Mesendoderm (in vitro differentiated cells): ENCODE data around the gene CEBPG.

Experiments used
- DNase-seq: peaks from one replicate; pipeline ENCODE4 v3.0.0; 2013
- H2AK5ac ChIP-seq: 2 replicates; pipeline ENCODE4 v1.6.1; 2013; ENCODE audit warnings: low read length, inconsistent platforms
- H2BK120ac ChIP-seq: 2 replicates; pipeline ENCODE4 v1.6.1; 2013; ENCODE audit warnings: low read depth, mild to moderate bottlenecking, low read length, moderate library complexity, mixed read lengths
- H2BK15ac ChIP-seq: replicated peaks from 2 replicates; pipeline ENCODE4 v1.6.1; 2013; ENCODE audit warnings: low read depth, mild to moderate bottlenecking, moderate library complexity
- H2BK5ac ChIP-seq: 2 replicates; pipeline ENCODE4 v1.6.1; 2013; ENCODE audit warnings: low read length, inconsistent platforms
- H3K18ac ChIP-seq: 2 replicates; pipeline ENCODE4 v1.6.1; 2013; ENCODE audit warnings: mild to moderate bottlenecking, low read length, mixed read lengths
- H3K23ac ChIP-seq: one replicate; pipeline ENCODE4 v1.6.1; 2013; ENCODE audit warnings: low read length
- H3K27ac ChIP-seq: 2 replicates; pipeline ENCODE4 v1.5.1; 2013; ENCODE audit warnings: low read depth, mild to moderate bottlenecking, inconsistent platforms, low read length, moderate library complexity
- H3K27me3 ChIP-seq: 2 replicates; pipeline ENCODE4 v1.6.1; 2013; ENCODE audit warnings: low read length, control low read depth, mild to moderate bottlenecking, inconsistent platforms; ENCODE audit not compliant: insufficient read depth, poor library complexity
- H3K36me3 ChIP-seq: 2 replicates; pipeline ENCODE4 v1.6.1; 2013; ENCODE audit warnings: low read length, inconsistent platforms; ENCODE audit not compliant: control insufficient read depth, insufficient read depth
- H3K4ac ChIP-seq: one replicate; pipeline ENCODE4 v1.6.1; 2013; ENCODE audit warnings: low read depth, mild to moderate bottlenecking, low read length, moderate library complexity
- H3K4me1 ChIP-seq: 2 replicates; pipeline ENCODE4 v1.6.1; 2013; ENCODE audit warnings: low read depth, low read length, inconsistent platforms; ENCODE audit not compliant: control insufficient read depth
- H3K4me2 ChIP-seq: 2 replicates; pipeline ENCODE4 v1.6.1; 2013; ENCODE audit warnings: low read length
- H3K4me3 ChIP-seq: 2 replicates; pipeline ENCODE4 v1.5.1; 2013; ENCODE audit warnings: mild to moderate bottlenecking, low read length
- H3K56ac ChIP-seq: one replicate; pipeline ENCODE4 v1.6.1; 2013; ENCODE audit warnings: low read length
- H3K79me1 ChIP-seq: 2 replicates; pipeline ENCODE4 v1.6.1; 2013; ENCODE audit warnings: low read length, inconsistent platforms
- H3K79me2 ChIP-seq: 2 replicates; pipeline ENCODE4 v1.6.1; 2013; ENCODE audit warnings: mild to moderate bottlenecking, low read length; ENCODE audit not compliant: control insufficient read depth, insufficient read depth
- H3K9ac ChIP-seq: 2 replicates; pipeline ENCODE4 v1.6.1; 2013; ENCODE audit warnings: low read length, inconsistent platforms
- H4K5ac ChIP-seq: one replicate; pipeline ENCODE4 v1.6.1; 2013; ENCODE audit warnings: low read length
- H4K8ac ChIP-seq: one replicate; pipeline ENCODE4 v1.6.1; 2013; ENCODE audit warnings: low read depth, mild to moderate bottlenecking, control low read depth, low read length, moderate library complexity
- WGBS: extraction: QIAGEN DNeasy Blood & Tissue Kit; methylation state at CpG from one replicate; pipeline ENCODE4 v1.1.7; 2013; ENCODE audit warnings: low lambda C conversion rate, missing lambda C conversion rate; ENCODE audit not compliant: insufficient coverage; ENCODE audit errors: extremely low coverage; 5-methylcytosine and 5-hydroxymethylcytosine counted together

The CEBPG gene

GRCh38 chr19:33422369-33423180 lies 49.1 kb downstream of the CEBPG start:
- no peak overlapping the region for H2AK5ac ChIP-seq
- no peak overlapping the region for H3K4me3 ChIP-seq
- H3K9ac ChIP-seq: no peak overlapping the region
- no peak overlapping the region for H3K4ac ChIP-seq
- H3K79me2 ChIP-seq: no peaks in the 10 kb centered on the region
- H3K27ac ChIP-seq: no peak overlapping the region
- H3K4me1 ChIP-seq: no peaks in the 10 kb centered on the region
- H4K8ac ChIP-seq: no peak overlapping the region
- no peak overlapping the region for H3K4me2 ChIP-seq
- H2BK15ac ChIP-seq: no peak overlapping the region
- H3K56ac ChIP-seq: no peak overlapping the region
- no peaks in the 10 kb centered on the region for H3K27me3 ChIP-seq
- no peak overlapping the region for H4K5ac ChIP-seq
- no peak overlapping the region for H3K18ac ChIP-seq
- H3K79me1 ChIP-seq: no peaks in the 10 kb centered on the region
- no peak overlapping the region for H3K23ac ChIP-seq
- no peak overlapping the region for H2BK5ac ChIP-seq
- WGBS: 100% methylated on average over 2 of the region's 3 CpGs
- no peak for DNase-seq
- H3K36me3 ChIP-seq: no peaks in the 10 kb centered on the region
- H2BK120ac ChIP-seq: no peak overlapping the region

- Histone ChIP-seq H3K4me3 (no peak overlapping the region), H2BK120ac (no peak overlapping the region), H3K79me1 (no peaks in the 10 kb centered on the region), H2BK15ac (no peak overlapping the region), H3K18ac (no peak overlapping the region), H3K4ac (no peak overlapping the region), H3K27ac (no peak overlapping the region), H2BK5ac (no peak overlapping the region), H3K27me3 (no peaks in the 10 kb centered on the region), H3K36me3 (no peaks in the 10 kb centered on the region), H4K5ac (no peak overlapping the region), H2AK5ac (no peak overlapping the region), H4K8ac (no peak overlapping the region), H3K4me1 (no peaks in the 10 kb centered on the region), H3K56ac (no peak overlapping the region), H3K4me2 (no peak overlapping the region), H3K23ac (no peak overlapping the region), H3K9ac (no peak overlapping the region), H3K79me2 (no peaks in the 10 kb centered on the region)
- WGBS: no CpG with 5 or more reads among the region's 8 CpGs
- DNase-seq: no peak
Measured at GRCh38 chr19:33424181-33424580, 50.7 kb downstream of the CEBPG start.

GRCh38 chr19:33426621-33427361 lies 53.3 kb downstream of the CEBPG start:
- H3K9ac ChIP-seq: no peak overlapping the region
- H2BK120ac ChIP-seq: no peak overlapping the region
- no peak overlapping the region for H4K8ac ChIP-seq
- H3K23ac ChIP-seq: no peak overlapping the region
- no peak overlapping the region for H4K5ac ChIP-seq
- no peak overlapping the region for H2AK5ac ChIP-seq
- no peak overlapping the region for H3K27ac ChIP-seq
- H3K36me3 ChIP-seq: no peaks in the 10 kb centered on the region
- H3K27me3 ChIP-seq: no peaks in the 10 kb centered on the region
- no peak overlapping the region for H3K56ac ChIP-seq
- no peak overlapping the region for H3K18ac ChIP-seq
- H3K4me2 ChIP-seq: no peak overlapping the region
- no peak overlapping the region for H3K4ac ChIP-seq
- H3K79me1 ChIP-seq: no peaks in the 10 kb centered on the region
- no CpG with 5 or more reads among the region's 24 CpGs for WGBS
- H2BK15ac ChIP-seq: no peak overlapping the region
- H3K4me1 ChIP-seq: no peaks in the 10 kb centered on the region
- H2BK5ac ChIP-seq: no peak overlapping the region
- no peaks in the 10 kb centered on the region for H3K79me2 ChIP-seq
- DNase-seq: no peak
- H3K4me3 ChIP-seq: no peak overlapping the region

- no CpG with 5 or more reads among the region's 22 CpGs for whole genome bisulfite sequencing
- no peak overlapping the region for H3K4ac ChIP-seq
- no peaks in the 10 kb centered on the region for H3K27me3 ChIP-seq
- H3K9ac ChIP-seq: no peak overlapping the region
- no peak overlapping the region for H3K27ac ChIP-seq
- no peaks in the 10 kb centered on the region for H3K79me2 ChIP-seq
- H3K4me2 ChIP-seq: no peak overlapping the region
- no peak overlapping the region for H3K18ac ChIP-seq
- no peak overlapping the region for H3K23ac ChIP-seq
- H4K5ac ChIP-seq: no peak overlapping the region
- H2BK15ac ChIP-seq: no peak overlapping the region
- H3K4me1 ChIP-seq: no peaks in the 10 kb centered on the region
- no peaks in the 10 kb centered on the region for H3K36me3 ChIP-seq
- no peak overlapping the region for H3K56ac ChIP-seq
- no peaks in the 10 kb centered on the region for H3K79me1 ChIP-seq
- no peak overlapping the region for H2BK5ac ChIP-seq
- no peak for DNase-seq
- H2BK120ac ChIP-seq: no peak overlapping the region
- H3K4me3 ChIP-seq: no peak overlapping the region
- H2AK5ac ChIP-seq: no peak overlapping the region
- no peak overlapping the region for H4K8ac ChIP-seq
Measured at GRCh38 chr19:33427801-33428626, 54.5 kb downstream of the CEBPG start.

GRCh38 chr19:33428627-33429125 lies 55.2 kb downstream of the CEBPG start:
- no peak for DNase-seq
- H2AK5ac ChIP-seq: no peak overlapping the region
- H3K56ac ChIP-seq: no peak overlapping the region
- H3K4me1 ChIP-seq: no peaks in the 10 kb centered on the region
- no peak overlapping the region for H2BK120ac ChIP-seq
- H3K4me2 ChIP-seq: no peak overlapping the region
- no peak overlapping the region for H2BK5ac ChIP-seq
- no CpG with 5 or more reads among the region's 5 CpGs for WGBS
- no peak overlapping the region for H3K23ac ChIP-seq
- no peak overlapping the region for H3K18ac ChIP-seq
- H3K27me3 ChIP-seq: no peaks in the 10 kb centered on the region
- no peak overlapping the region for H3K27ac ChIP-seq
- H4K5ac ChIP-seq: no peak overlapping the region
- no peaks in the 10 kb centered on the region for H3K79me1 ChIP-seq
- H3K4me3 ChIP-seq: no peak overlapping the region
- H3K36me3 ChIP-seq: no peaks in the 10 kb centered on the region
- no peaks in the 10 kb centered on the region for H3K79me2 ChIP-seq
- H3K9ac ChIP-seq: no peak overlapping the region
- H2BK15ac ChIP-seq: no peak overlapping the region
- no peak overlapping the region for H3K4ac ChIP-seq
- no peak overlapping the region for H4K8ac ChIP-seq
